Neuron (in vitro differentiated cells): Measurements from ENCODE around the gene LFNG.

Experiments
- H2AFZ ChIP-seq: one replicate; pipeline ENCODE4 v1.6.1; 2013; ENCODE audit warnings: low read depth, mild to moderate bottlenecking, inconsistent platforms, low read length, moderate library complexity
- H3K27me3 ChIP-seq: one replicate; pipeline ENCODE4 v1.6.1; 2013; ENCODE audit warnings: low read length; ENCODE audit not compliant: insufficient read depth
- H3K36me3 ChIP-seq: one replicate; pipeline ENCODE4 v1.6.1; 2013; ENCODE audit warnings: low read length; ENCODE audit not compliant: insufficient read depth
- H3K4me1 ChIP-seq: one replicate; pipeline ENCODE4 v1.6.1; 2013; ENCODE audit warnings: low read length; ENCODE audit not compliant: insufficient read depth
- H3K4me3 ChIP-seq: 2 replicates; pipeline ENCODE4 v1.5.1; 2013; ENCODE audit warnings: mild to moderate bottlenecking, low read length, moderate library complexity
- H3K9me3 ChIP-seq: one replicate; pipeline ENCODE4 v1.6.1; 2013; ENCODE audit warnings: low read length

LFNG gene

GRCh38 chr7:2490181-2490651, 29.4 kb upstream of the LFNG start:
- no peaks in the 10 kb centered on the region for H3K36me3 ChIP-seq
- H3K27me3 ChIP-seq, result no peaks in the 10 kb centered on the region

DNA sequence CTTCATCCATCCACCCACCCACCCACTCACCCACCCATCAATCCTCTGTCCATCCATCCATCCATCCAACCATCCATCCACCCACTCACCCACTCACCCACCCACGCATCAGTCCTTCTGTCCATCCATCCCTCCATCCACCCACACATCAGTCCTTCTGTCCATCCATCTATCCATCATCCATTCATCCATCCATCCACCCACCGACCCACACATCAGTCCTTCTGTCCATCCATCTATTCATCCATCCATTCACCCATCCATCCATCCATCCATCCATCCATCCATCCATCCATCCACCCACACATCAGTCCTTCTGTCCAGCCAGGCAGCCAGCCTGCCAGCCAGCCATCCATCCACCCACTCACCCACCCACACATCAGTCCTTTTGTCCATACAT, 27.5 kb upstream of the LFNG start:
- Histone ChIP-seq H3K27me3 (no peaks in the 10 kb centered on the region), H3K9me3 (no peaks in the 10 kb centered on the region), H3K4me3 (no peak overlapping the region), H3K36me3 (no peaks in the 10 kb centered on the region), H2AFZ (no peak overlapping the region), H3K4me1 (peaks cover 41% of the 10 kb centered on the region)

More at GRCh38 chr7:2490181-2490651, 29.4 kb upstream of the LFNG start:
- Histone ChIP-seq H3K4me1 (peaks cover 28% of the 10 kb centered on the region), H3K9me3 (no peaks in the 10 kb centered on the region), H3K4me3 (no peak overlapping the region), H2AFZ (no peak overlapping the region)

DNA sequence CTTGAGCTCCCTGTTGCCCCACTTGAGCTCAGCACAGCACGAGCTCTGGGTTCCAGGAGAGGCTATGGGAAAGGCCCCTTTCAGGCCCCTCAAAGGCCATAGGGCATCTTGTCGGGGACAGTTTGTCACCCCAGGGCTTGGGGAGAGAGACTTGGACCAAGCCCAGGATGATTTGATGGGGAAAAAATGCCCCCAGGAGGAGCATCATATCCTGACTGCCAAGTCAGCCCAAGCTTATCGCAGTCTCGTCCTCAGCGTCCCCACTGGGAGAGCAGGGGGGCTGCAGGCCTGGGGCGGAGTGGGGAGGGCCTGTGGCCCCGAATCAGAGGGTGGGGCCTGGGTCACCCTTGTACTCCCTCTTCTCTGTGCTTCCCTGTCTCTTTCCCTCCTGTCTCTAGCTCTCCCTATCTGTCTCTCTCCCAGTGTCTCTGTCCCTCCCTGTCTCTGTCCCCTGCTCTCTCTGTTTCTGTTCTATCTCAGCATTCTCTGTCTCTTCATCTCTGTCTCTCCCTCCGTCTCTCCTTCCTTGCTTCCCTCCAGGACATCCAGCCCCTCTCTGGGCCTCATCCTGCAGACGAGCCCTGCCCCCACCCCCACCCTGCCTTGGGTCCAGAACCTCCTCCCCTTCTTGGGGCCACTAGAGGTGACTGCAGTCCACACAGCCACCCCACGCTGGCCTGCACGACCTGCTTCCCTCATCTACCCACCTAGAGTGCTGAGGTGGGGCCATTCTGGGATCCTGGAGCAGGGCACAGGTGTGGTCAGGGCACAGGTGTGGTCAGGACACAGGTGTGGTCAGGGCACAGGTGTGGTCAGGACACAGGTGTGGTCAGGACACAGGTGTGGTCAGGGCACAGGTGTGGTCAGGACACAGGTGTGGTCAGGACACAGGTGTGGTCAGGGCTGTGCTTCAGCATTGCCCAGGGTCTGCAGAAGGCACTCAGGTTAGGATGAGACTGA, 26.1 kb upstream of the LFNG start:
- peaks cover 52% of the 10 kb centered on the region for H3K4me1 ChIP-seq

DNA sequence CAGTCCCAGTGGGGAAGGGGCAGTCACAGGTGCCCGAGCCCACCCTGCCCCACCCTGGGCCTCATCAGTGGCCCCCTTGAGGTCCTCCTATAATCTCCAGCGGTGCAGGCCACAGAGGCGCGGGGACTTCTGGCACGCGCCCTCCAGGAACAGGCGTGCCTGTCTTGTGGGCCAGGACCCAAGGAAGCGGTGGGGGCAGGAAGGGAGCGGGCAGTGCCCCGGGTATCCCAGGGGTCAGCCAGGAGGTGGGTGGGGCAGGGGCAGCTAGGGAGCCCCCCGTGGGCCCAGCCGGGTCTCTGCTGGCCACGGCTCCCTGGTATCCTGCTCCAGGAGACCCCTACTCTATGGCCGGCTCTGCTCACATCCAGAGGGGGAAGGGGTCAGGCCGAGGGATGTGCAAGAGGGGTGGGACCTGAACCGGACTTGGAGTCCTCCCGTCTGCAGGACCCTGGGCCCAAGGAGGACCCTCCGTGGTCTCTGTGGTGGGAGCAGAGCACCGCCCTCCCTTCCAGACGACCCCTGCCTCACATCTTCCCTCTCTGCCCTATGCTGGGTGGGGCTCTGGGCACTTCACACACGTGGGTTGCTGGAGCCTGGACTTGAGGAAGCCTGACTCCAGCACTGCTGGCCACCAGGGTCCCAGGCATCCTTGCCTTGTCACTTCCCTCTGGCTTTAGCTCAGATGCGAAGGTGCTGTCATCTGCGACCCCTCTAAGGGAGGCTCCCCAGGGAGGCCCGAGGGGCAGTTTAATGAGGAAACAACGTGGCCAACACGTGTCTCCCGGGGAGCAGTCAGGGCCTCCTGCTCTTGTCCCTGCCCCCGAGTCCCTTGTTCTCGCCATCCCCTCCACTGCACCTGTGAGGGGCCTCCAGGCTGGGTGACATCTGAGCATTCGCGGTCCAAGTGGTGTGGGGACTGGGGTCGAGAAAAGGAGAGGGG, 25.1 kb upstream of the LFNG start:
- Histone ChIP-seq H3K9me3 (no peaks in the 10 kb centered on the region), H3K4me3 (no peak overlapping the region), H2AFZ (no peak overlapping the region), H3K27me3 (no peaks in the 10 kb centered on the region), H3K36me3 (no peaks in the 10 kb centered on the region), H3K4me1 (peaks cover 54% of the 10 kb centered on the region)

More for the DNA sequence above, 26.1 kb upstream of the LFNG start:
- H3K4me3 ChIP-seq, result no peak overlapping the region
- H3K27me3 ChIP-seq, result no peaks in the 10 kb centered on the region
- H2AFZ ChIP-seq, result no peak overlapping the region
- no peaks in the 10 kb centered on the region for H3K36me3 ChIP-seq
- no peaks in the 10 kb centered on the region for H3K9me3 ChIP-seq

DNA sequence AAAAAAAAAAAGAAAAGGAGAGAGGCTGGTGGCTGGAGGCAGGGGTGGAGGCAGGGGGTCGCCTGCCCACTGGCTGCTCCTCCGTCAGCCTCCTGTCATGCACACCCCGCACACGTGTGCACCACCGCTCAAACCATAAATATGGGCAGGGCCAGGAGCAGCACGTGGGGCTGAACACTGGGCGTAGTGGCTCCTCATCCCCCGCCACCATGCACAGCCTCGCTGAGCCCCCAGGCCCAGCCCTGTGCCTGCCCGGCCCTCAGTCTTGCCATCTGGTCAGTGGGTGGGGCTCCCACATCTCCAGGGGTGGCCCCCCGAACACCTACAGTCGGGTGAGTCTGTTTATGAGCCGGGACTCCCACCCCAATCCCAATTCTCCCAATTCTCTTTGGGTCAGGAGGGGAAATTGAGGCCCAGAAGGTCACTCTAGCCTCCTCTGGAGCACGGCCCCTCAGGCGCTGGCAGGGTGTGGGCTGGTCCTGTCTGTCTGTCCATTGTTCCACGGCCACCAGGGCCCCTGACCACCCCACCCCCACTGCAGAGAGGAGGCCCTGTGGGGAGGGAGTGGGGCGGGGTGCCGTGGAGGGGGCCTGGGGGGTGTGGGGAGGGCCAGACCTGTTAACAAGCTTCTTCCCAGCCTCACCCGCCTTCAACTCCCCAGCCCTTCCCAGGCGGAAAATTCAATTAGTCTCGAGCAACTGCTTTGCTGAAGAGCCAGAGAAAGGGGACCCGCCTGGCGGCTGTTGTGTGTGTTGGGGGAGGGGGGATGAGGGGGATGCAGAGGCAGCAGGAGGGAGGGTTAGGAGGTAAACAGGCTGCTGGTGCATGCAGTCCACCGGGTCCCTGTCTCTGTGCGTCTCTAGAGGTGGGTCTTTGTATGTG, 23.9 kb upstream of the LFNG start:
- Histone ChIP-seq H3K27me3 (no peaks in the 10 kb centered on the region), H3K4me1 (peaks cover 66% of the 10 kb centered on the region), H3K36me3 (no peaks in the 10 kb centered on the region), H3K4me3 (no peak overlapping the region), H3K9me3 (no peaks in the 10 kb centered on the region), H2AFZ (no peak overlapping the region)

- Histone ChIP-seq H2AFZ (no peak overlapping the region), H3K27me3 (no peaks in the 10 kb centered on the region), H3K4me3 (no peak overlapping the region), H3K9me3 (no peaks in the 10 kb centered on the region), H3K4me1 (peaks cover 68% of the 10 kb centered on the region), H3K36me3 (no peaks in the 10 kb centered on the region)
Observed at GRCh38 chr7:2496375-2496774, 23.2 kb upstream of the LFNG start.

GRCh38 chr7:2497065-2497464, 22.5 kb upstream of the LFNG start:
- no peaks in the 10 kb centered on the region for H3K27me3 ChIP-seq
- H3K4me1 ChIP-seq, result peaks cover 68% of the 10 kb centered on the region

GRCh38 chr7:2497500-2498336, 21.9 kb upstream of the LFNG start:
- Histone ChIP-seq H3K4me1 (peaks cover 68% of the 10 kb centered on the region), H3K36me3 (no peaks in the 10 kb centered on the region), H3K9me3 (no peaks in the 10 kb centered on the region), H3K4me3 (no peak overlapping the region), H2AFZ (no peak overlapping the region), H3K27me3 (no peaks in the 10 kb centered on the region)

More at GRCh38 chr7:2497065-2497464, 22.5 kb upstream of the LFNG start:
- Histone ChIP-seq H3K36me3 (no peaks in the 10 kb centered on the region), H3K9me3 (no peaks in the 10 kb centered on the region), H2AFZ (no peak overlapping the region), H3K4me3 (no peak overlapping the region)

GRCh38 chr7:2498708-2499107, 20.9 kb upstream of the LFNG start:
- H2AFZ ChIP-seq, result no peak overlapping the region
- H3K27me3 ChIP-seq, result no peaks in the 10 kb centered on the region
- no peaks in the 10 kb centered on the region for H3K9me3 ChIP-seq
- H3K4me1 ChIP-seq, result peaks cover 63% of the 10 kb centered on the region
- no peak overlapping the region for H3K4me3 ChIP-seq
- no peaks in the 10 kb centered on the region for H3K36me3 ChIP-seq

DNA sequence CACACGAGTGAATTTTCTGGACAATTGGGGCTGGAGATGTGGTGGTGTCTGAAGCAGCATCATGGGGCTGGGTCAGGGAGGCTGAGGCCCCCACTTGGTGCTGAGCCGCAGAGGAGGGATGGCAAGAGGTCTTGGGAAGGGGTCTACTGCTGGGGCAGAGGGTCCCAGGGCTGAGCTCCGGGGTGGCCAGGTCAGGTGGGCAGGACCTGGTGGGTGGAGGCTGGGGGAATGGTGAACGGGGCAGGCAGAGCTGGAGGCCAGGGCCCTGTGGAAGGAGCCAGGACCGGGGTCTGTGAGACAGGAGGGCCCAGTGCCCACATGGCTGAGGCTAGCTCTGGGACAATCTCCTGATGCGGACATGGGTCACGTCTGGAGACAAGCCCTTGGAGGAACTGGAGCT, 20.4 kb upstream of the LFNG start:
- no peak overlapping the region for H2AFZ ChIP-seq
- no peak overlapping the region for H3K4me3 ChIP-seq
- H3K27me3 ChIP-seq, result no peaks in the 10 kb centered on the region
- H3K36me3 ChIP-seq, result no peaks in the 10 kb centered on the region
- no peaks in the 10 kb centered on the region for H3K9me3 ChIP-seq
- peaks cover 60% of the 10 kb centered on the region for H3K4me1 ChIP-seq

DNA sequence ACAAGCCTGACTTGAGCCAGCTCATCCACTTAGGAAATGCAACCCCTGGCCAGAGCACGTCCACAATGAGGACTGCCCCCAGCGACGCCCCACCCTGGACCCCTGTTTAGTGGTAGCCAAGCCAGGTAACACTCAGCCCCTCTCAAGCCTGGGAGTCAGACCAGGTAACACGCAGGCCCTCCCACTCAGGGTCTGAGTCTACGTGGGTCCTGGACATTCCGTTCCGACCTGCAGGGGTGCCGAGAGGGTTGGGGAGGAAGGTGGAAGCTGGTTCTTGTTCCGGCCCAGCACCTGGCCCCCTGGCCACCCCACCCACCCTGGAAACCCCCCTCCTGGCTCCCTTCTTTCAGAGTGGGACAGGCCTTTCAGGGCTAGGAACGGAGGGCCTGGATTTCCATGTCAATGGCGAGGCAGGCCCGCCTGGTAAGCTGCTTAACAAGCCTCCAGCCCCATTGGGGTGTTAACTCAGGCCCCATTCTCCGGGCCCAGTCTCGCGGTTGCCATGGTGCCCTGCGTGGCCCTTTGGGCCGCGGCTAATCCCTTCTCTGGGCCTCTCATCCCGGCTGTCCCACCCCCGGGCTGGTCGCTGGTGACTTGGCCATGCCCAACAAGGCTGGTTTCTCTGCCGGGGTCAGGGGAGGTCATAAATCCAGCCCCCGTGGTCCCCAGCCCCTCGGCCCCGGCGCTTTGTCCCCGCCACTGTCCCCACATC, 19.7 kb upstream of the LFNG start:
- no peaks in the 10 kb centered on the region for H3K27me3 ChIP-seq
- H3K36me3 ChIP-seq, result no peaks in the 10 kb centered on the region
- H3K4me1 ChIP-seq, result peaks cover 55% of the 10 kb centered on the region

More for the DNA sequence above, 19.7 kb upstream of the LFNG start:
- no peak overlapping the region for H3K4me3 ChIP-seq
- no peak overlapping the region for H2AFZ ChIP-seq
- no peaks in the 10 kb centered on the region for H3K9me3 ChIP-seq
